SK-N-SH treated with all-trans-retinoic acid at 6 μM for 48 hours (cell line): ENCODE data around the gene CASP2.

Source experiments
- ARNTL ChIP-seq: fragments of 450-650 bp; formaldehyde crosslinking; IDR thresholded peaks from 2 replicates; pipeline ENCODE4 v1.5.0; 2020; ENCODE audit warnings: low read depth, mild to moderate bottlenecking, moderate library complexity, borderline replicate concordance
- CREB5 ChIP-seq: fragments of 250-450 bp; sonication (Bioruptor Pico); IDR thresholded peaks from 2 replicates; pipeline ENCODE4 v1.5.1; 2020; ENCODE audit warnings: low read depth, mild to moderate bottlenecking, moderate library complexity
- CSDC2 ChIP-seq: fragments of 250-450 bp; sonication (Bioruptor Pico); IDR thresholded peaks from 2 replicates; pipeline ENCODE4 v1.5.0; 2020; ENCODE audit warnings: mild to moderate bottlenecking, moderate library complexity
- OSR1 ChIP-seq: fragments of 250-450 bp; sonication (Bioruptor Pico); IDR thresholded peaks from 2 replicates; pipeline ENCODE4 v1.8.0; 2022; ENCODE audit warnings: moderate library complexity, mild to moderate bottlenecking, inconsistent platforms
- PPARA ChIP-seq: fragments of 250-450 bp; sonication (Bioruptor Pico); IDR thresholded peaks from 2 replicates; pipeline ENCODE4 v1.5.0; 2020; ENCODE audit warnings: mild to moderate bottlenecking, borderline replicate concordance
- RARB ChIP-seq: fragments of 250-450 bp; sonication (Bioruptor Pico); IDR thresholded peaks from 2 replicates; pipeline ENCODE4 v1.8.0; 2021; ENCODE audit warnings: mild to moderate bottlenecking, moderate library complexity
- SNAI2 ChIP-seq: fragments of 250-450 bp; sonication (Bioruptor Pico); IDR thresholded peaks from 2 replicates; pipeline ENCODE4 v1.5.0; 2020; ENCODE audit warnings: mild to moderate bottlenecking, moderate library complexity
- TOX ChIP-seq: fragments of 250-450 bp; sonication (Bioruptor Pico); IDR thresholded peaks from 2 replicates; pipeline ENCODE4 v1.8.0; 2021; ENCODE audit warnings: mild to moderate bottlenecking, moderate library complexity, borderline replicate concordance
- TSHZ2 ChIP-seq: fragments of 250-450 bp; sonication (Bioruptor Pico); IDR thresholded peaks from 2 replicates; pipeline ENCODE4 v1.5.0; 2020; ENCODE audit warnings: mild to moderate bottlenecking, moderate library complexity
- ZC3H10 ChIP-seq: fragments of 250-450 bp; sonication (Bioruptor Pico); IDR thresholded peaks from 2 replicates; pipeline ENCODE4 v1.5.1; 2021; ENCODE audit warnings: mild to moderate bottlenecking, moderate library complexity
- ZFP3 ChIP-seq: fragments of 250-450 bp; sonication (Bioruptor Pico); IDR thresholded peaks from 2 replicates; pipeline ENCODE4 v1.5.0; 2020; ENCODE audit warnings: mild to moderate bottlenecking, moderate library complexity
- ZFP30 ChIP-seq: fragments of 450-650 bp; formaldehyde crosslinking; IDR thresholded peaks from 2 replicates; pipeline ENCODE4 v1.5.0; 2022; ENCODE audit warnings: mild to moderate bottlenecking, moderate library complexity
- ZNF70 ChIP-seq: fragments of 450-650 bp; formaldehyde crosslinking; IDR thresholded peaks from 2 replicates; pipeline ENCODE4 v1.5.0; 2020; ENCODE audit warnings: mild to moderate bottlenecking, moderate library complexity
- TF ChIP-seq, protein P1 (sequence below): fragments of 250-450 bp; sonication (Bioruptor Pico); IDR thresholded peaks from 2 replicates; pipeline ENCODE4 v1.8.0; 2020; ENCODE audit warnings: mild to moderate bottlenecking, moderate library complexity, borderline replicate concordance

- TF ChIP-seq PPARA (CRISPR knock-in tag), result no peak
- TF ChIP-seq, protein P1, sequence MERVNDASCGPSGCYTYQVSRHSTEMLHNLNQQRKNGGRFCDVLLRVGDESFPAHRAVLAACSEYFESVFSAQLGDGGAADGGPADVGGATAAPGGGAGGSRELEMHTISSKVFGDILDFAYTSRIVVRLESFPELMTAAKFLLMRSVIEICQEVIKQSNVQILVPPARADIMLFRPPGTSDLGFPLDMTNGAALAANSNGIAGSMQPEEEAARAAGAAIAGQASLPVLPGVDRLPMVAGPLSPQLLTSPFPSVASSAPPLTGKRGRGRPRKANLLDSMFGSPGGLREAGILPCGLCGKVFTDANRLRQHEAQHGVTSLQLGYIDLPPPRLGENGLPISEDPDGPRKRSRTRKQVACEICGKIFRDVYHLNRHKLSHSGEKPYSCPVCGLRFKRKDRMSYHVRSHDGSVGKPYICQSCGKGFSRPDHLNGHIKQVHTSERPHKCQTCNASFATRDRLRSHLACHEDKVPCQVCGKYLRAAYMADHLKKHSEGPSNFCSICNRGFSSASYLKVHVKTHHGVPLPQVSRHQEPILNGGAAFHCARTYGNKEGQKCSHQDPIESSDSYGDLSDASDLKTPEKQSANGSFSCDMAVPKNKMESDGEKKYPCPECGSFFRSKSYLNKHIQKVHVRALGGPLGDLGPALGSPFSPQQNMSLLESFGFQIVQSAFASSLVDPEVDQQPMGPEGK, result no peak
- TF ChIP-seq TSHZ2 (CRISPR knock-in tag), result no peak
- TF ChIP-seq CSDC2 (CRISPR knock-in tag), result no peak
- TF ChIP-seq ZNF70 (CRISPR knock-in tag), result no peak
- no peak for TF ChIP-seq SNAI2
- no peak for TF ChIP-seq CREB5
- TF ChIP-seq ZFP3 (CRISPR knock-in tag), result no peak
- TF ChIP-seq OSR1, result no peak
- no peak for TF ChIP-seq RARB (CRISPR knock-in tag)
- no peak for TF ChIP-seq ZC3H10 (CRISPR knock-in tag)
- no peak for TF ChIP-seq ZFP30
- TF ChIP-seq ARNTL, result no peak
- no peak for TF ChIP-seq TOX (CRISPR knock-in tag)
These were observed 37.3 kb upstream of the CASP2 start for GRCh38 chr7:143250822-143251221.
